H9 (cell line): Measurements from ENCODE around the gene DUOXA1. TPM values are rescaled to one million over a fixed set of nuclear protein-coding genes. Genes with fewer than 3 reads are reported as not detected.

Experiments
- DNase-seq: peaks from one replicate; pipeline ENCODE4 v3.0.0-alpha.2; 2017
- H2AFZ ChIP-seq: one replicate; pipeline ENCODE4 v1.6.1; 2013; ENCODE audit warnings: mild to moderate bottlenecking, low read length, control low read depth, moderate library complexity
- H2AK5ac ChIP-seq: 2 replicates; pipeline ENCODE4 v1.6.1; 2013; ENCODE audit warnings: low read length, control low read depth, mixed read lengths; ENCODE audit not compliant: insufficient read length
- H2BK120ac ChIP-seq: one replicate; pipeline ENCODE4 v1.6.1; 2013; ENCODE audit warnings: low read depth, mild to moderate bottlenecking, low read length, control low read depth, inconsistent platforms; ENCODE audit not compliant: poor library complexity, severe bottlenecking
- H2BK12ac ChIP-seq: 2 replicates; pipeline ENCODE4 v1.6.1; 2013; ENCODE audit warnings: low read length, control low read depth, mixed read lengths, low read depth; ENCODE audit not compliant: insufficient read length
- H2BK15ac ChIP-seq: 2 replicates; pipeline ENCODE4 v1.6.1; 2013; ENCODE audit warnings: low read depth, low read length, control low read depth
- H2BK20ac ChIP-seq: one replicate; pipeline ENCODE4 v1.6.1; 2013; ENCODE audit warnings: low read depth, mild to moderate bottlenecking, low read length, control low read depth, inconsistent platforms; ENCODE audit not compliant: poor library complexity, severe bottlenecking
- H2BK5ac ChIP-seq: 2 replicates; pipeline ENCODE4 v1.6.1; 2013; ENCODE audit warnings: low read length, control low read depth, mixed read lengths; ENCODE audit not compliant: insufficient read length
- H3K14ac ChIP-seq: 2 replicates; pipeline ENCODE4 v1.6.1; 2013; ENCODE audit warnings: low read length, control low read depth; ENCODE audit not compliant: insufficient read depth
- H3K18ac ChIP-seq: 2 replicates; pipeline ENCODE4 v1.6.1; 2013; ENCODE audit warnings: low read depth, mild to moderate bottlenecking, mixed read lengths, low read length, control low read depth; ENCODE audit not compliant: insufficient read length
- H3K23ac ChIP-seq: 2 replicates; pipeline ENCODE4 v1.6.1; 2013; ENCODE audit warnings: low read length, control low read depth, mixed read lengths, low read depth; ENCODE audit not compliant: insufficient read length
- H3K23me2 ChIP-seq: 2 replicates; pipeline ENCODE4 v1.6.1; 2013; ENCODE audit warnings: low read depth, mild to moderate bottlenecking, mixed read lengths, low read length, control low read depth; ENCODE audit not compliant: insufficient read length, poor library complexity, severe bottlenecking
- H3K27ac ChIP-seq: 2 replicates; pipeline ENCODE4 v1.5.1; 2013; ENCODE audit warnings: low read length, control low read depth, mixed read lengths, low read depth; ENCODE audit not compliant: insufficient read length
- H3K27me3 ChIP-seq: 2 replicates; pipeline ENCODE4 v1.6.1; 2013; ENCODE audit warnings: low read length, control low read depth, inconsistent platforms; ENCODE audit not compliant: insufficient read depth
- H3K4ac ChIP-seq: 2 replicates; pipeline ENCODE4 v1.6.1; 2013; ENCODE audit warnings: low read depth, mild to moderate bottlenecking, control low read depth, inconsistent platforms, low read length, moderate library complexity
- H3K4me1 ChIP-seq: 2 replicates; pipeline ENCODE4 v1.6.1; 2013; ENCODE audit warnings: low read length, control low read depth, inconsistent platforms; ENCODE audit not compliant: insufficient read depth
- H3K4me2 ChIP-seq: 2 replicates; pipeline ENCODE4 v1.6.1; 2013; ENCODE audit warnings: low read length, control low read depth, mixed read lengths; ENCODE audit not compliant: insufficient read length, insufficient read depth
- H3K56ac ChIP-seq: 2 replicates; pipeline ENCODE4 v1.6.1; 2013; ENCODE audit warnings: low read depth, mild to moderate bottlenecking, mixed read lengths, low read length, control low read depth; ENCODE audit not compliant: insufficient read length
- H3K79me1 ChIP-seq: 2 replicates; pipeline ENCODE4 v1.6.1; 2013; ENCODE audit warnings: low read depth, mild to moderate bottlenecking, moderate library complexity, low read length, control low read depth, inconsistent platforms; ENCODE audit not compliant: insufficient read depth, poor library complexity, severe bottlenecking
- H3K79me2 ChIP-seq: 2 replicates; pipeline ENCODE4 v1.6.1; 2013; ENCODE audit warnings: low read length, control low read depth, inconsistent platforms; ENCODE audit not compliant: insufficient read depth
- H3K9ac ChIP-seq: 2 replicates; pipeline ENCODE4 v1.6.1; 2013; ENCODE audit warnings: low read length, control low read depth, mixed read lengths; ENCODE audit not compliant: insufficient read length; ENCODE audit errors: extremely low read depth
- H3K9me3 ChIP-seq: one replicate; pipeline ENCODE4 v1.6.1; 2013; ENCODE audit warnings: low read depth, low read length, inconsistent platforms; ENCODE audit not compliant: control insufficient read depth
- H3T11ph ChIP-seq: one replicate; pipeline ENCODE4 v1.6.1; 2013; ENCODE audit warnings: mild to moderate bottlenecking, low read length, control low read depth, inconsistent platforms
- H4K20me1 ChIP-seq: one replicate; pipeline ENCODE4 v1.6.1; 2013; ENCODE audit not compliant: control insufficient read depth, insufficient read length, insufficient read depth
- H4K5ac ChIP-seq: 2 replicates; pipeline ENCODE4 v1.6.1; 2013; ENCODE audit warnings: low read depth, mild to moderate bottlenecking, mixed read lengths, low read length, control low read depth; ENCODE audit not compliant: insufficient read length
- H4K8ac ChIP-seq: replicated peaks from 2 replicates; pipeline ENCODE4 v1.6.1; 2013; ENCODE audit warnings: low read length, control low read depth, mixed read lengths, low read depth; ENCODE audit not compliant: insufficient read length
- H4K91ac ChIP-seq: 2 replicates; pipeline ENCODE4 v1.6.1; 2013; ENCODE audit warnings: low read depth, mild to moderate bottlenecking, moderate library complexity, mixed read lengths, low read length, control low read depth; ENCODE audit not compliant: insufficient read length
- H3K27ac Mint-ChIP-seq, 3 experiments: 2 replicates in 2 of 3; 3 replicates in 1 of 3; pipeline ENCODE4 v1.8.0; 2020 to 2021; ENCODE audit warnings: mixed read lengths in 3 of 3, mild to moderate bottlenecking in 1 of 3, moderate library complexity in 1 of 3
- H3K27me3 Mint-ChIP-seq: 2 replicates; pipeline ENCODE4 v1.8.0; 2021; ENCODE audit warnings: low read depth, mild to moderate bottlenecking, moderate library complexity, mixed read lengths
- H3K36me3 Mint-ChIP-seq, 3 experiments: 2 replicates in 2 of 3; 3 replicates in 1 of 3; pipeline ENCODE4 v1.8.0; 2020 to 2021; ENCODE audit warnings: low read depth in 3 of 3, mixed read lengths in 3 of 3; ENCODE audit not compliant: insufficient read depth in 1 of 3
- H3K4me1 Mint-ChIP-seq, 2 experiments: 2 replicates each; pipeline ENCODE4 v1.8.0; 2020; ENCODE audit warnings: mixed read lengths in 2 of 2
- H3K4me3 Mint-ChIP-seq, 2 experiments: 2 replicates in 1 of 2; 3 replicates in 1 of 2; pipeline ENCODE4 v1.8.0; 2020 to 2021; ENCODE audit warnings: mild to moderate bottlenecking in 2 of 2, mixed read lengths in 2 of 2, moderate library complexity in 1 of 2
- H3K9me3 Mint-ChIP-seq, 2 experiments: 2 replicates in 1 of 2; 3 replicates in 1 of 2; pipeline ENCODE4 v1.8.0; 2020; ENCODE audit warnings: mild to moderate bottlenecking in 2 of 2, mixed read lengths in 2 of 2, moderate library complexity in 1 of 2
- WGBS: extraction: QIAGEN DNeasy Blood & Tissue Kit; methylation state at CpG from one replicate; pipeline ENCODE4 v1.1.7; 2013; ENCODE audit warnings: missing lambda C conversion rate, low lambda C conversion rate, mixed read lengths; ENCODE audit not compliant: insufficient read length; ENCODE audit errors: extremely low coverage; 5-methylcytosine and 5-hydroxymethylcytosine counted together
- total RNA-seq: library from RNA; stranded (reverse); gene quantifications from 2 replicates; pipeline ENCODE4 v1.2.1, GENCODE V29; 2021
- TF ChIP-seq, protein P1 (sequence below): fragments of 200-600 bp; sonication (generic); conservative IDR thresholded peaks from 3 replicates; pipeline ENCODE4 v1.8.0; 2021; ENCODE audit warnings: antibody characterized with exemption, mild to moderate bottlenecking

DUOXA1 gene
- total RNA-seq, 1 experiment from 2014 or later = 1.2 TPM

GRCh38 chr15:45084163-45084562 lies 45.5 kb downstream of the DUOXA1 start:
- H2BK5ac ChIP-seq = no peak overlapping the region
- no peak overlapping the region for H3K27ac Mint-ChIP-seq
- no peak overlapping the region for H3K14ac ChIP-seq
- no peaks in the 10 kb centered on the region for H3K36me3 Mint-ChIP-seq
- no peak overlapping the region for H4K8ac ChIP-seq
- no peak overlapping the region for H3K18ac ChIP-seq
- H4K91ac ChIP-seq = no peak overlapping the region
- no peak overlapping the region for H3K56ac ChIP-seq
- H3K27me3 Mint-ChIP-seq = peaks cover 12% of the 10 kb centered on the region
- H2AK5ac ChIP-seq = no peak overlapping the region
- no peak overlapping the region for H2BK12ac ChIP-seq
- no peak overlapping the region for H3K4me2 ChIP-seq
- no peak overlapping the region for H2AFZ ChIP-seq
- no peak overlapping the region for H3T11ph ChIP-seq
- no peaks in the 10 kb centered on the region for H3K23me2 ChIP-seq
- no peaks in the 10 kb centered on the region for H4K20me1 ChIP-seq
- H3K4me1 Mint-ChIP-seq = peaks cover 0 to 1% of the 10 kb centered on the region in 2 experiments; a peak in 1 of 4 replicates
- H4K5ac ChIP-seq = no peak overlapping the region
- no peak overlapping the region for H3K4me3 Mint-ChIP-seq
- no peak overlapping the region for H3K9ac ChIP-seq
- no peaks in the 10 kb centered on the region for H3K9me3 Mint-ChIP-seq
- no peaks in the 10 kb centered on the region for H3K27me3 ChIP-seq
- H3K9me3 ChIP-seq = no peaks in the 10 kb centered on the region
- H3K23ac ChIP-seq = no peak overlapping the region
- H3K4me1 ChIP-seq = no peaks in the 10 kb centered on the region
- H3K79me2 ChIP-seq = no peaks in the 10 kb centered on the region
- no peak for DNase-seq
- H2BK120ac ChIP-seq = no peak overlapping the region
- H2BK15ac ChIP-seq = no peak overlapping the region
- H3K27ac ChIP-seq = no peak overlapping the region
- no peak overlapping the region for H3K4ac ChIP-seq
- no CpG with 5 or more reads among the region's 3 CpGs for WGBS
- TF ChIP-seq, protein P1, sequence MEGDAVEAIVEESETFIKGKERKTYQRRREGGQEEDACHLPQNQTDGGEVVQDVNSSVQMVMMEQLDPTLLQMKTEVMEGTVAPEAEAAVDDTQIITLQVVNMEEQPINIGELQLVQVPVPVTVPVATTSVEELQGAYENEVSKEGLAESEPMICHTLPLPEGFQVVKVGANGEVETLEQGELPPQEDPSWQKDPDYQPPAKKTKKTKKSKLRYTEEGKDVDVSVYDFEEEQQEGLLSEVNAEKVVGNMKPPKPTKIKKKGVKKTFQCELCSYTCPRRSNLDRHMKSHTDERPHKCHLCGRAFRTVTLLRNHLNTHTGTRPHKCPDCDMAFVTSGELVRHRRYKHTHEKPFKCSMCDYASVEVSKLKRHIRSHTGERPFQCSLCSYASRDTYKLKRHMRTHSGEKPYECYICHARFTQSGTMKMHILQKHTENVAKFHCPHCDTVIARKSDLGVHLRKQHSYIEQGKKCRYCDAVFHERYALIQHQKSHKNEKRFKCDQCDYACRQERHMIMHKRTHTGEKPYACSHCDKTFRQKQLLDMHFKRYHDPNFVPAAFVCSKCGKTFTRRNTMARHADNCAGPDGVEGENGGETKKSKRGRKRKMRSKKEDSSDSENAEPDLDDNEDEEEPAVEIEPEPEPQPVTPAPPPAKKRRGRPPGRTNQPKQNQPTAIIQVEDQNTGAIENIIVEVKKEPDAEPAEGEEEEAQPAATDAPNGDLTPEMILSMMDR = no peak
- H3K79me1 ChIP-seq = no peaks in the 10 kb centered on the region
- H2BK20ac ChIP-seq = no peak overlapping the region
